ENCODE results near the gene CEP20.

DNA sequence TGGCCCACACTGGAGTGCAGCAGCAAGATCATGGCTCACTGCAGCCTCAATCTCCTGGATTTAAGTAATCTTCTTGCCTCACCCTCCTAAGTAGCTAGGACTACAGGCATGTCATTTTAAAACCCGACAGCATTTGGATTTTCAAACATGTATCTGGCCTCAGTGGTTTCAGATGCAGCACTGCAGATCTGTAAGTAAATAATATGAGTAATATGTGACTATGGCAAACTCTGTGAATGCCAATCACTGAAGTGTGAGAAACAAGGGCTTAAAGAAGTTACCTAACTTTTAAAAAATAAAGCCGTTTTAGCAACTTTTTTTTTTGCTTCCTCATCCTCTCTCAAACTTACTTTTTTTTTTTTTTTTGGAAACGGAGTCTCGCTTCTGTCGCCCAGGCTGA, 11.9 kb downstream of the CEP20 start:
- TF ChIP-seq, protein P1, sequence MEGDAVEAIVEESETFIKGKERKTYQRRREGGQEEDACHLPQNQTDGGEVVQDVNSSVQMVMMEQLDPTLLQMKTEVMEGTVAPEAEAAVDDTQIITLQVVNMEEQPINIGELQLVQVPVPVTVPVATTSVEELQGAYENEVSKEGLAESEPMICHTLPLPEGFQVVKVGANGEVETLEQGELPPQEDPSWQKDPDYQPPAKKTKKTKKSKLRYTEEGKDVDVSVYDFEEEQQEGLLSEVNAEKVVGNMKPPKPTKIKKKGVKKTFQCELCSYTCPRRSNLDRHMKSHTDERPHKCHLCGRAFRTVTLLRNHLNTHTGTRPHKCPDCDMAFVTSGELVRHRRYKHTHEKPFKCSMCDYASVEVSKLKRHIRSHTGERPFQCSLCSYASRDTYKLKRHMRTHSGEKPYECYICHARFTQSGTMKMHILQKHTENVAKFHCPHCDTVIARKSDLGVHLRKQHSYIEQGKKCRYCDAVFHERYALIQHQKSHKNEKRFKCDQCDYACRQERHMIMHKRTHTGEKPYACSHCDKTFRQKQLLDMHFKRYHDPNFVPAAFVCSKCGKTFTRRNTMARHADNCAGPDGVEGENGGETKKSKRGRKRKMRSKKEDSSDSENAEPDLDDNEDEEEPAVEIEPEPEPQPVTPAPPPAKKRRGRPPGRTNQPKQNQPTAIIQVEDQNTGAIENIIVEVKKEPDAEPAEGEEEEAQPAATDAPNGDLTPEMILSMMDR (IDR thresholded peaks at IDR 0.05): no peak
- no peak for TF ChIP-seq EZH2 (IDR thresholded peaks at IDR 0.05; ENCODE audit: borderline replicate concordance, insufficient read depth, low read depth, low read length, poor library complexity, severe bottlenecking)

Measured in B cell (primary cell).